SK-N-MC (cell line): Measurements from ENCODE around the gene SGF29.
"Not testable (repeated sequence)": the region's sequence is repeated elsewhere in the genome, so short reads cannot be mapped to it uniquely, and the experiment has no call there.

Experiments
- EZH2 ChIP-seq: fragments of 200-600 bp; sonication (generic); IDR thresholded peaks from one replicate; pipeline ENCODE4 v1.6.1; 2017; ENCODE audit warnings: antibody characterized with exemption
- POLR2AphosphoS5 ChIP-seq: IDR thresholded peaks from 2 replicates; pipeline ENCODE4 v1.6.1; 2012; ENCODE audit warnings: mild to moderate bottlenecking, low read depth, low read length, borderline replicate concordance

DNA sequence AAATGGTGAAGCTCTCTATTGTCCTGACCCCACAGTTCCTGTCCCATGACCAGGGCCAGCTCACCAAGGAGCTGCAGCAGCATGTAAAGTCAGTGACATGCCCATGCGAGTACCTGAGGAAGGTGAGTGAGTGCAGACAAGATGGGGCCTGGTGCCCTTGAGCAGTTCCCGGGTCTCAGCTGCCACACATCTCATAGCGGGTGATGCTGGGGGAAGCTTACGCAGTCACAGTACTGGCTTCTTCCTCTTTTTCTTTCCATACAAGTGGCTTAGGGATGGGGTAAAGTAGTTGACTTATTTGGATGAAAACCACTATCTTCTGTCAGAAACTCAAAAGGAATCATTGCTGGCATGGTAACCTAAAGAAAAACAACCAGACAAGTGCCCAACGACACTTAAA is 84.6 kb downstream of the SGF29 start:
- TF ChIP-seq EZH2, POLR2AphosphoS5: not testable (repeated sequence)
